ENCODE results near the gene FSCN2. TPM values are rescaled to one million over a fixed set of nuclear protein-coding genes. Genes with fewer than 3 reads are reported as not detected.
A peak's percentile ranks its signal among the peaks of the same experiment; 100 is the strongest.

Gene FSCN2
- total and polyA plus RNA-seq, 10 of the 15 experiments (the other 5 are each of a cell fraction or from before 2014, with no cell fraction given), result 0.12 to 2.1 (median 0.65) TPM; not detected in 3

GRCh38 chr17:81511554-81511803, 16.7 kb upstream of the FSCN2 start:
- CTCF ChIA-PET, result interaction anchor here (1.5 kb wide), 1 partner anchor 27 kb away, joined by 4 read pairs; no protein-coding TSS in a partner anchor
- peaks cover 18 to 29% of the 10 kb centered on the region in 2 experiments for H3K36me3 ChIP-seq (ENCODE audit: control insufficient read depth in 2 of 2, insufficient read depth in 2 of 2, low read length in 1 of 2)
- H4K20me1 ChIP-seq (ENCODE audit: control insufficient read depth, insufficient read depth), result peaks cover 11% of the 10 kb centered on the region
- TF ChIP-seq TCF3 (IDR thresholded peaks at IDR 0.05; ENCODE audit: borderline replicate concordance, insufficient read depth, low read depth, low read length) (0 out of 2 replicates have a peak, but pooled peaks have one; percentile 1), SREBF2 (IDR thresholded peaks at IDR 0.05; ENCODE audit: low read length) (no peak), FOXM1 (IDR thresholded peaks at IDR 0.05; ENCODE audit: low read depth, low read length) (no peak), EGR1 (IDR thresholded peaks at IDR 0.05; ENCODE audit: borderline replicate concordance in 1 of 2, low read depth in 2 of 2, low read length in 2 of 2) (no peak), RCOR1 (conservative IDR thresholded peaks at IDR 0.05; ENCODE audit: low read depth, low read length) (no peak)
- peak overlapping the region; percentile 85 for H3K4me2 ChIP-seq (ENCODE audit: control insufficient read depth, insufficient read depth)
- no peak for DNase-seq (ENCODE audit: low read depth, low spot score)
- H3K4me3 ChIP-seq, result peak overlapping the region; percentile 95
- intact Hi-C loops (cut with micrococcal nuclease; ENCODE audit: unreplicated experiment) (loop anchor here (10.0 kb wide), 1 partner anchor 257 kb away; no protein-coding TSS in a partner anchor), in situ Hi-C loops (cut with MboI) (no loop called here)
- POLR2A ChIA-PET, result interaction anchor here (0.6 kb wide), 1 partner anchor 506 kb away, joined by 3 read pairs; no protein-coding TSS in a partner anchor
- H3K27ac ChIP-seq (ENCODE audit: control insufficient read depth, insufficient read depth), result peak overlapping the region; percentile 76
- peaks cover 2% of the 10 kb centered on the region; the same call in 1 of the 2 replicates for H3K4me1 ChIP-seq (ENCODE audit: control insufficient read depth, insufficient read depth, low read length)
- no peak overlapping the region for H2AFZ ChIP-seq (ENCODE audit: control insufficient read depth, low read depth, low read length)
- SMC1A ChIA-PET (ENCODE audit: uncharacterized antibody, unreplicated experiment), result no interaction called here
- H3K9ac ChIP-seq (ENCODE audit: control insufficient read depth, insufficient read depth, low read length), result peak overlapping the region; percentile 85
- RAD21 ChIA-PET (ENCODE audit: unreplicated experiment), result no interaction called here
- H3K9me3 ChIP-seq (replicated peaks; ENCODE audit: control insufficient read depth, insufficient read depth, low read length), result no peaks in the 10 kb centered on the region; the same call in 2 of the 3 replicates
- no TSS peak for BruUV-seq (replicated peaks)
- H3K79me2 ChIP-seq (ENCODE audit: control insufficient read depth, insufficient read depth, low read length), result peaks cover 72% of the 10 kb centered on the region
- no peak for FAIRE-seq
- no peaks in the 10 kb centered on the region for H3K27me3 ChIP-seq (replicated peaks in 1 of 2; ENCODE audit: control insufficient read depth in 2 of 2, insufficient read depth in 2 of 2, low read length in 1 of 2)
- under 1% methylated on average over 9 of the region's 9 CpGs for WGBS (ENCODE audit: insufficient coverage, insufficient replicate concordance, low lambda C conversion rate, missing lambda C conversion rate)
- ATAC-seq, result no peak

GRCh38 chr17:81511804-81512561, 16.2 kb upstream of the FSCN2 start:
- H4K20me1 ChIP-seq (ENCODE audit: control insufficient read depth, insufficient read depth), result peaks cover 11% of the 10 kb centered on the region
- peaks cover 7% of the 10 kb centered on the region; the same call in 1 of the 2 replicates for H3K4me1 ChIP-seq (ENCODE audit: control insufficient read depth, insufficient read depth, low read length)
- H3K27me3 ChIP-seq (replicated peaks in 1 of 2; ENCODE audit: control insufficient read depth in 2 of 2, insufficient read depth in 2 of 2, low read length in 1 of 2), result no peaks in the 10 kb centered on the region
- peak overlapping the region; percentile 76 for H3K27ac ChIP-seq (ENCODE audit: control insufficient read depth, insufficient read depth)
- no peaks in the 10 kb centered on the region; the same call in 2 of the 3 replicates for H3K9me3 ChIP-seq (replicated peaks; ENCODE audit: control insufficient read depth, insufficient read depth, low read length)
- H3K79me2 ChIP-seq (ENCODE audit: control insufficient read depth, insufficient read depth, low read length), result peaks cover 77% of the 10 kb centered on the region
- FAIRE-seq (no peak), ATAC-seq (no peak; the same call in 1 of the 3 replicates), DNase-seq (ENCODE audit: low read depth, low spot score) (no peak)
- no peak overlapping the region for H2AFZ ChIP-seq (ENCODE audit: control insufficient read depth, low read depth, low read length)
- BruUV-seq (replicated peaks), result TSS peak; percentile 81
- 1% methylated on average over 60 of the region's 62 CpGs for WGBS (ENCODE audit: insufficient coverage, insufficient replicate concordance, low lambda C conversion rate, missing lambda C conversion rate)
- ChIA-PET SMC1A (ENCODE audit: uncharacterized antibody, unreplicated experiment) (no interaction called here), CTCF (interaction anchor here (0.9 to 1.5 kb wide), 2 partner anchors 9 to 27 kb away, joined by 3 to 4 read pairs; no protein-coding TSS in a partner anchor), RAD21 (ENCODE audit: unreplicated experiment) (no interaction called here), POLR2A (interaction anchor here (0.5 to 0.6 kb wide), 2 partner anchors 264 to 506 kb away, joined by 3 read pairs; no protein-coding TSS in a partner anchor)
- peak overlapping the region; percentile 85 for H3K4me2 ChIP-seq (ENCODE audit: control insufficient read depth, insufficient read depth)
- in situ Hi-C loops (cut with MboI) (no loop called here), intact Hi-C loops (cut with micrococcal nuclease; ENCODE audit: unreplicated experiment) (loop anchor here (10.0 kb wide), 1 partner anchor 257 kb away; no protein-coding TSS in a partner anchor)
- H3K9ac ChIP-seq (ENCODE audit: control insufficient read depth, insufficient read depth, low read length), result peak overlapping the region; percentile 85
- H3K4me3 ChIP-seq, result peak overlapping the region; percentile 95
- H3K36me3 ChIP-seq (ENCODE audit: control insufficient read depth in 2 of 2, insufficient read depth in 2 of 2, low read length in 1 of 2), result peaks cover 18 to 29% of the 10 kb centered on the region in 2 experiments
- no peak for TF ChIP-seq ZSCAN29 (IDR thresholded peaks at IDR 0.05)
- peak; percentile 93 for TF ChIP-seq POLR2A (IDR thresholded peaks at IDR 0.05; ENCODE audit: low read depth, low read length)
- TF ChIP-seq CREM (IDR thresholded peaks at IDR 0.05; ENCODE audit: low read depth), result peak; percentile 24
- TF ChIP-seq EED (IDR thresholded peaks at IDR 0.05; ENCODE audit: low read depth), result no peak
- TF ChIP-seq IKZF1 (conservative IDR thresholded peaks at IDR 0.05), result 0 out of 2 replicates have a peak, but pooled peaks have one; percentile 9
- TF ChIP-seq TARDBP (IDR thresholded peaks at IDR 0.05; ENCODE audit: borderline replicate concordance), result 0 out of 2 replicates have a peak, but pooled peaks have one; percentile 13
- TF ChIP-seq GATAD2B (conservative IDR thresholded peaks at IDR 0.05; ENCODE audit: low read depth), result 0 out of 2 replicates have a peak, but pooled peaks have one; percentile 8
- TF ChIP-seq POU2F2 (IDR thresholded peaks at IDR 0.05; ENCODE audit: borderline replicate concordance, low read depth, low read length), result 0 out of 3 replicates have a peak, but pooled peaks have one; percentile 68
- no peak for TF ChIP-seq RBBP5 (conservative IDR thresholded peaks at IDR 0.05)
- TF ChIP-seq IRF3 (IDR thresholded peaks at IDR 0.05), result no peak
- TF ChIP-seq EGR1 (IDR thresholded peaks at IDR 0.05; ENCODE audit: borderline replicate concordance in 1 of 2, low read depth in 2 of 2, low read length in 2 of 2), result 0 out of 3 replicates have a peak, but pooled peaks of 1 of the 2 experiments have one; percentile 1

Measured in GM12878 (cell line).